H9 (cell line): ENCODE data around the gene ANKS3. TPM values are rescaled to one million over a fixed set of nuclear protein-coding genes. Genes with fewer than 3 reads are reported as not detected.

Source experiments
- DNase-seq: peaks from one replicate; pipeline ENCODE4 v3.0.0-alpha.2; 2017
- H2AFZ ChIP-seq: one replicate; pipeline ENCODE4 v1.6.1; 2013; ENCODE audit warnings: mild to moderate bottlenecking, low read length, control low read depth, moderate library complexity
- H2AK5ac ChIP-seq: 2 replicates; pipeline ENCODE4 v1.6.1; 2013; ENCODE audit warnings: low read length, control low read depth, mixed read lengths; ENCODE audit not compliant: insufficient read length
- H2BK120ac ChIP-seq: one replicate; pipeline ENCODE4 v1.6.1; 2013; ENCODE audit warnings: low read depth, mild to moderate bottlenecking, low read length, control low read depth, inconsistent platforms; ENCODE audit not compliant: poor library complexity, severe bottlenecking
- H2BK12ac ChIP-seq: 2 replicates; pipeline ENCODE4 v1.6.1; 2013; ENCODE audit warnings: low read length, control low read depth, mixed read lengths, low read depth; ENCODE audit not compliant: insufficient read length
- H2BK15ac ChIP-seq: 2 replicates; pipeline ENCODE4 v1.6.1; 2013; ENCODE audit warnings: low read depth, low read length, control low read depth
- H2BK20ac ChIP-seq: one replicate; pipeline ENCODE4 v1.6.1; 2013; ENCODE audit warnings: low read depth, mild to moderate bottlenecking, low read length, control low read depth, inconsistent platforms; ENCODE audit not compliant: poor library complexity, severe bottlenecking
- H2BK5ac ChIP-seq: 2 replicates; pipeline ENCODE4 v1.6.1; 2013; ENCODE audit warnings: low read length, control low read depth, mixed read lengths; ENCODE audit not compliant: insufficient read length
- H3K14ac ChIP-seq: 2 replicates; pipeline ENCODE4 v1.6.1; 2013; ENCODE audit warnings: low read length, control low read depth; ENCODE audit not compliant: insufficient read depth
- H3K18ac ChIP-seq: 2 replicates; pipeline ENCODE4 v1.6.1; 2013; ENCODE audit warnings: low read depth, mild to moderate bottlenecking, mixed read lengths, low read length, control low read depth; ENCODE audit not compliant: insufficient read length
- H3K23ac ChIP-seq: 2 replicates; pipeline ENCODE4 v1.6.1; 2013; ENCODE audit warnings: low read length, control low read depth, mixed read lengths, low read depth; ENCODE audit not compliant: insufficient read length
- H3K23me2 ChIP-seq: 2 replicates; pipeline ENCODE4 v1.6.1; 2013; ENCODE audit warnings: low read depth, mild to moderate bottlenecking, mixed read lengths, low read length, control low read depth; ENCODE audit not compliant: insufficient read length, poor library complexity, severe bottlenecking
- H3K27ac ChIP-seq: 2 replicates; pipeline ENCODE4 v1.5.1; 2013; ENCODE audit warnings: low read length, control low read depth, mixed read lengths, low read depth; ENCODE audit not compliant: insufficient read length
- H3K27me3 ChIP-seq: 2 replicates; pipeline ENCODE4 v1.6.1; 2013; ENCODE audit warnings: low read length, control low read depth, inconsistent platforms; ENCODE audit not compliant: insufficient read depth
- H3K4ac ChIP-seq: 2 replicates; pipeline ENCODE4 v1.6.1; 2013; ENCODE audit warnings: low read depth, mild to moderate bottlenecking, control low read depth, inconsistent platforms, low read length, moderate library complexity
- H3K4me1 ChIP-seq: 2 replicates; pipeline ENCODE4 v1.6.1; 2013; ENCODE audit warnings: low read length, control low read depth, inconsistent platforms; ENCODE audit not compliant: insufficient read depth
- H3K4me2 ChIP-seq: 2 replicates; pipeline ENCODE4 v1.6.1; 2013; ENCODE audit warnings: low read length, control low read depth, mixed read lengths; ENCODE audit not compliant: insufficient read length, insufficient read depth
- H3K56ac ChIP-seq: 2 replicates; pipeline ENCODE4 v1.6.1; 2013; ENCODE audit warnings: low read depth, mild to moderate bottlenecking, mixed read lengths, low read length, control low read depth; ENCODE audit not compliant: insufficient read length
- H3K79me1 ChIP-seq: 2 replicates; pipeline ENCODE4 v1.6.1; 2013; ENCODE audit warnings: low read depth, mild to moderate bottlenecking, moderate library complexity, low read length, control low read depth, inconsistent platforms; ENCODE audit not compliant: insufficient read depth, poor library complexity, severe bottlenecking
- H3K79me2 ChIP-seq: 2 replicates; pipeline ENCODE4 v1.6.1; 2013; ENCODE audit warnings: low read length, control low read depth, inconsistent platforms; ENCODE audit not compliant: insufficient read depth
- H3K9ac ChIP-seq: 2 replicates; pipeline ENCODE4 v1.6.1; 2013; ENCODE audit warnings: low read length, control low read depth, mixed read lengths; ENCODE audit not compliant: insufficient read length; ENCODE audit errors: extremely low read depth
- H3K9me3 ChIP-seq: one replicate; pipeline ENCODE4 v1.6.1; 2013; ENCODE audit warnings: low read depth, low read length, inconsistent platforms; ENCODE audit not compliant: control insufficient read depth
- H3T11ph ChIP-seq: one replicate; pipeline ENCODE4 v1.6.1; 2013; ENCODE audit warnings: mild to moderate bottlenecking, low read length, control low read depth, inconsistent platforms
- H4K20me1 ChIP-seq: one replicate; pipeline ENCODE4 v1.6.1; 2013; ENCODE audit not compliant: control insufficient read depth, insufficient read length, insufficient read depth
- H4K5ac ChIP-seq: 2 replicates; pipeline ENCODE4 v1.6.1; 2013; ENCODE audit warnings: low read depth, mild to moderate bottlenecking, mixed read lengths, low read length, control low read depth; ENCODE audit not compliant: insufficient read length
- H4K8ac ChIP-seq: replicated peaks from 2 replicates; pipeline ENCODE4 v1.6.1; 2013; ENCODE audit warnings: low read length, control low read depth, mixed read lengths, low read depth; ENCODE audit not compliant: insufficient read length
- H4K91ac ChIP-seq: 2 replicates; pipeline ENCODE4 v1.6.1; 2013; ENCODE audit warnings: low read depth, mild to moderate bottlenecking, moderate library complexity, mixed read lengths, low read length, control low read depth; ENCODE audit not compliant: insufficient read length
- H3K27ac Mint-ChIP-seq, 3 experiments: 2 replicates in 2 of 3; 3 replicates in 1 of 3; pipeline ENCODE4 v1.8.0; 2020 to 2021; ENCODE audit warnings: mixed read lengths in 3 of 3, mild to moderate bottlenecking in 1 of 3, moderate library complexity in 1 of 3
- H3K27me3 Mint-ChIP-seq: 2 replicates; pipeline ENCODE4 v1.8.0; 2021; ENCODE audit warnings: low read depth, mild to moderate bottlenecking, moderate library complexity, mixed read lengths
- H3K36me3 Mint-ChIP-seq, 3 experiments: 2 replicates in 2 of 3; 3 replicates in 1 of 3; pipeline ENCODE4 v1.8.0; 2020 to 2021; ENCODE audit warnings: low read depth in 3 of 3, mixed read lengths in 3 of 3; ENCODE audit not compliant: insufficient read depth in 1 of 3
- H3K4me1 Mint-ChIP-seq, 2 experiments: 2 replicates each; pipeline ENCODE4 v1.8.0; 2020; ENCODE audit warnings: mixed read lengths in 2 of 2
- H3K4me3 Mint-ChIP-seq, 2 experiments: 2 replicates in 1 of 2; 3 replicates in 1 of 2; pipeline ENCODE4 v1.8.0; 2020 to 2021; ENCODE audit warnings: mild to moderate bottlenecking in 2 of 2, mixed read lengths in 2 of 2, moderate library complexity in 1 of 2
- H3K9me3 Mint-ChIP-seq, 2 experiments: 2 replicates in 1 of 2; 3 replicates in 1 of 2; pipeline ENCODE4 v1.8.0; 2020; ENCODE audit warnings: mild to moderate bottlenecking in 2 of 2, mixed read lengths in 2 of 2, moderate library complexity in 1 of 2
- CTCF ChIP-seq: fragments of 200-600 bp; sonication (generic); conservative IDR thresholded peaks from 3 replicates; pipeline ENCODE4 v1.8.0; 2021; ENCODE audit warnings: antibody characterized with exemption, mild to moderate bottlenecking
- WGBS: extraction: QIAGEN DNeasy Blood & Tissue Kit; methylation state at CpG from one replicate; pipeline ENCODE4 v1.1.7; 2013; ENCODE audit warnings: missing lambda C conversion rate, low lambda C conversion rate, mixed read lengths; ENCODE audit not compliant: insufficient read length; ENCODE audit errors: extremely low coverage; 5-methylcytosine and 5-hydroxymethylcytosine counted together
- total RNA-seq: library from RNA; stranded (reverse); gene quantifications from 2 replicates; pipeline ENCODE4 v1.2.1, GENCODE V29; 2021

The ANKS3 gene
- total RNA-seq, 1 experiment from 2014 or later, result 32.0 TPM

- Histone ChIP-seq H3K56ac (no peak overlapping the region), H3K23ac (no peak overlapping the region), H4K91ac (no peak overlapping the region), H2BK15ac (no peak overlapping the region), H3K9me3 (no peaks in the 10 kb centered on the region), H3T11ph (no peak overlapping the region), H2BK5ac (no peak overlapping the region), H3K79me2 (no peaks in the 10 kb centered on the region), H3K18ac (no peak overlapping the region), H2BK20ac (no peak overlapping the region), H3K27me3 (no peaks in the 10 kb centered on the region), H4K8ac (no peak overlapping the region), H4K5ac (no peak overlapping the region), H3K79me1 (no peaks in the 10 kb centered on the region), H3K4me2 (no peak overlapping the region), H3K14ac (no peak overlapping the region), H3K23me2 (no peaks in the 10 kb centered on the region), H3K4me1 (no peaks in the 10 kb centered on the region), H2BK12ac (no peak overlapping the region), H2AK5ac (no peak overlapping the region), H2BK120ac (no peak overlapping the region), H3K9ac (no peak overlapping the region), H2AFZ (no peak overlapping the region), H3K4ac (no peak overlapping the region), H3K27ac (no peak overlapping the region), H4K20me1 (no peaks in the 10 kb centered on the region)
- no peak for DNase-seq
- WGBS, result no CpG with 5 or more reads among the region's 38 CpGs
- Mint-ChIP-seq H3K4me1 (no peaks in the 10 kb centered on the region), H3K4me3 (no peak overlapping the region), H3K27ac (no peak overlapping the region), H3K27me3 (no peaks in the 10 kb centered on the region), H3K9me3 (no peaks in the 10 kb centered on the region), H3K36me3 (peaks cover 3 to 34% (median 30%) of the 10 kb centered on the region in 3 experiments; a peak in 6 of 7 replicates)
- TF ChIP-seq CTCF, result no peak
Observed at GRCh38 chr16:4685776-4686496, 48.1 kb downstream of the ANKS3 start.
